NOMO-1 (cell line): ENCODE results near the gene VLDLR.

ENCODE experiments used
- DNase-seq, 2 experiments: peaks; one replicate each; lab custom pipeline; 2025; ENCODE audit not compliant: unreplicated experiment in 2 of 2; lab: John Stamatoyannopoulos, UW

Gene VLDLR

DNA sequence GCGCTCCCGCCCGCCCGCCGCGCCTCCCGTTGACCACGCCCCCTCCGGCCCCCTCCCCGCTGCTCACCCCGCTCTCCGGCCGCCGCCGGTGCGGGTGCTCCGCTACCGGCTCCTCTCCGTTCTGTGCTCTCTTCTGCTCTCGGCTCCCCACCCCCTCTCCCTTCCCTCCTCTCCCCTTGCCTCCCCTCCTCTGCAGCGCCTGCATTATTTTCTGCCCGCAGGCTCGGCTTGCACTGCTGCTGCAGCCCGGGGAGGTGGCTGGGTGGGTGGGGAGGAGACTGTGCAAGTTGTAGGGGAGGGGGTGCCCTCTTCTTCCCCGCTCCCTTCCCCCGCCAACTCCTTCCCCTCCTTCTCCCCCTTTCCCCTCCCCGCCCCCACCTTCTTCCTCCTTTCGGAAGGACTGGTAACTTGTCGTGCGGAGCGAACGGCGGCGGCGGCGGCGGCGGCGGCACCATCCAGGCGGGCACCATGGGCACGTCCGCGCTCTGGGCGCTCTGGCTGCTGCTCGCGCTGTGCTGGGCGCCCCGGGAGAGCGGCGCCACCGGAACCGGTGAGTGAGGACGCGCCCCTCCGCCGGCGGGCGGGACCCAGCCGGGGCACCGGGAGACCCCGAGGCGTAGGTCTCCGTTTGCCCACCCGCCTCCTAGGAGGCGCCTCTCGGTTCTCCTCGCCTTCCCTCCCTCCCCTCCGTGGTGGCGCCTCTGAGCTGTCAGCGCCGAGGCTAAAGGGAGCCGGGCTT is at the start of gene VLDLR:
Gene VLDLR (plus strand): TSS at position 66 of the 739 bp plus-strand sequence. CDS start 403 bp downstream, at position 469.
- peak in 1 of 2 experiments; percentile 10 for DNase-seq

DNA sequence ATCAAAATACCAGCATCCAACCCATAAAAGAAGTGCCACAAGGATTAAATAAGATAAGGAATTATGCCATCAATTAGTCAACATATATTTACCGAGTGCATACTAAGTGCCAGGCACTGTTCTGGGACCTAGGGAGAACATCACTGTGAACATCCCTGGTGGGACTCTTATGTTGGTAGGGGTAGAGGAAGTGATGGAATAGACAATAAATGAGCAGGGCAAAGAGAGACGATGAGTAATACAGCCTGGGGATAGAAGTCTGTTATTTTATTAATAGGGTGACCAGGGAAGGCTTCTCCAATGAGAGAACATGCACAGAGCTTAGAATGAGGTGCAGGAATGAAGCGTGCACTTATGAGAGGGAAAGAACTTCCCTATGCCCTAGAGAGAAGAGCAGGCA is 47.4 kb upstream of the VLDLR start:
- no peak for DNase-seq

DNA sequence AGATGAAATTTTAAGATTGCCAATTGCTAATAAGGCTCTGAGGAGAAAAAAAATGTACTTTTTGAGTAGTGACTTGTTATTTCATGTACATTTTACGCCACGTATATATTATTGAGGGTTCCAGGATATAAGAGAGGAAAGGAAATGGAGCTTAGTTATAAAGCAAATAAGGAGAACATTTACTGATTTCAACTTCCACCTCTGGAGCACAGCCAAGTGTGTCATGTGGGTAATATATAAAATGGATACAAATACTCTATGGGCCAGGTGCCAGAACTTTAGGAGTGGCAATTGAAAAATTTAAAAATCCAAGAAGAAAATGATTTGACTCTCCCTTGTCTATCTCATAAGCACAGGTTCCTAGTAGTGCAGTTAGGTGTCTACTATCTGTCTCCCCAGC is 45.0 kb upstream of the VLDLR start:
- DNase-seq, result no peak

DNA sequence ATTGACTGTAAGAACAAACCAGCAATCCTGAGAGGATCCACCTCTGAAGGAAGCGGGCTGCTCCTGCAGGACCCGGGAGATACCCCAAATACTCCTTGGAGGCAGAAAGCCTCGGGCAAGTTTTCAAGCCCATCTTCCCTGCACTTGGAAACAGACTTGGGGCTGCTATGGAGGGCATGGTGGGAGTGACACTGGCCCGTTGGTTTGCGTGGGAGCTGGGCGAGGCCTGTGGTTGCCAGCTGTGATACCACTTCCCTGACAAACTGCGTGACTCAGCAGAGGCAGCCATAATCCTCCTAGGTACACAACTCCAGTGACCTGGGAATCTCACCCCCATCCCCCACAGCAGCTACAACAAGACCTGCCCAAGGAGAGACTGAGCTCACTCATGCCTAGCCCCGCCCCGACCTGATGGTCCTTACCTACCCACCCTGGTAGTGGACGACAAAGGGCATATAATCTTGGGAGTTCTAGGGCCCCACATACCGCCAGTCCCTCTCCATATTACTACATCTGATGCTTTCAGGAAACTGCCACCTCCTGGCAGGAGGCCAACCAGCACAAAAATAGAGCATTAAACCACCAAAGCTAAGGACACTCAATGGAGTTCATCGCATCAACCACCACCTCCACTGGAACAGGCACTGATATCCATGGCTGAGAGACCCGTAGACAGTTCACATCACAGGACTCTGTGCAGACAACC is 38.1 kb upstream of the VLDLR start:
- DNase-seq, result no peak

DNA sequence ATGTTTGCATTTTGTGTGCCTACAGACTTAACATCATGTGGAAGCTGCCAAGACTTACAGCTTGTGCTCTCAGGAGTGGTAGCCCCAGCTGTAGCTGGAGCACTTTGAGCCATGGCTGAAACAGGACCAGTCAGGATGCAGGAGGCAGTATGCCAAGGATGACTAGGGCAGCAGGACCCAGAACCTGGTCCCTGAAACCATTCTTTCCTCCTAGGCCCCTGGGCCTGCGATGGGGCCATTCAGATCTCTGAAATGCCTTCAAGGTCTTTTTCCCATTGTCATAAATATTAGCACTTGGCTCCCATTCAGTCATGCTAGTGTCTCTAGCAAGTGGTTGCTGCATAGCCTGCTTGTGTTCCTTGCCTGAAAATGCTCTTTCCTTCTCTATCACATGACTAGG is 29.6 kb upstream of the VLDLR start:
- no peak for DNase-seq

DNA sequence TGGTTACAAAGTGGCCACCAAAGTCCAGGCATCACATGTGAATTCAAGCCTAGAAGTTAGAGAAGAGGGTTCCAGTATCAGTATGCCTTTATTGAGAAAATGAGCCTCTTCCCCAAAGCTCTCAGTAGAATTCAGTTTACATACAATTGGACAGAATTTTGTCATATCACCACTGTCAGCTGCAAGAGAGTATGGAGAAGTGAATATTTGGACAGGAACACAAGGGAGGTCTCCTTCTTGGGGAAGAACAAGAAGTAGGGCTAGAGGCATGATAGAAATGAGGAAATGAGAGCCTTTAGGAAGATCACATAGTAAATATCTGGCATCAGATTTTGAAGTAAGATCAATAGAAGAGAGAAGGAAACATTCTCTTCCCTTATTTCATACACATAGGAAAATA is 27.8 kb upstream of the VLDLR start:
- peak in 1 of 2 experiments; percentile 55 for DNase-seq

DNA sequence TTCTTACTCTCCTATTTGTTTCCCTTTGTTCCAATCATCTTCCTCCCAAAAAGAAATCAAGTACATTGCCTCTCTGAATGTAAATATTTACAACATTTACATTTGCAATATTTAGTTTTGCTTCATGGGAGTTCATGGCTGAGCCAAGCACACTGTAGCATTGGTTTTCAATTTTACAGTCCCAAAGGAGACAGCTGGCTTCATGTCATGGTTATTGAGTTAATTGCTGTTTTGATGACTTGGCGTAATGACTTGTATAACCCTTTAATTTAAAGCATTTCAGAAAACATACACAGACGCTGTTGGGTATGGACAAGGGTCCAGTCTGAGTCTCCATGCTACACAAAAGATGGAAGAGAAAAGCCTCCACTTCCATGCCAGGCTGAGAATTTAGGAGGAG is 25.6 kb upstream of the VLDLR start:
- no peak for DNase-seq

DNA sequence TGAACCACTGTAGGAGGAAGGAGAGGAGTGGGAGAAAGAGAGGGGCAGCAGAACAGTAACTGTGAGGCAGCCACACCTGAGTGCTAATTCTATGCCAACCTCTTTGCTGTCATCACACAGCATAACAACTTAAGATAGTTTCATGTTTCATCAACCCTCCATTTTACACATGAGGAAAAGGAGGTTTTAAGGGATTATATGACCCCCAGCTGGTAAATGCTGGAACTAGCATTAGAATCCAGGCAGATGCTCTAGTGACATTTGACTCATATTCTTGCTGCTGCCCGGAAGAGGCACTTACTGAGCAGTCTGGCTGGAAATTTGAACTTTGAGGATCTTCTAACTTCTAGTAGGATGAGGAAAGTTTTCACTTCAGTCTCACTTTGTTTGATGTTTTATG is 24.1 kb upstream of the VLDLR start:
- no peak for DNase-seq

DNA sequence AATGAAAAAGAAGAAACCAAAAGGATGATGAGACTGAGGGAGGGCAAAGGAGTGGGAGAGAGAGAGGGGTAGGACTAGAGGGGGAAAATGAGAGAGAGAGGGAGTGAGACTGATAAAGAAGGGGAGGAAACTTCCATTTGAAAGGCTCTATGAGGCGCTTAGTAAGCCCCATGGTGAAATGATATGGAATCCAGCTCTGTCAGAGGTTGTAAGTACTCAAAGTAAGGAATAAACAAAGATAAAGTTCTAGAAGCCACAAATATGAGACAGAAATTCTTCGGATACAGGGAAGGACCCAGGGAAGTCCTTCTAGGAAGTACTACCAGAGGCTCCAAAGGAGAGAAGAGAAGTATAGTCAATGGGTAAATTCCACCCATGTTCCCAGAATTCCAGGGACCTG is 21.7 kb upstream of the VLDLR start:
- no peak for DNase-seq

DNA sequence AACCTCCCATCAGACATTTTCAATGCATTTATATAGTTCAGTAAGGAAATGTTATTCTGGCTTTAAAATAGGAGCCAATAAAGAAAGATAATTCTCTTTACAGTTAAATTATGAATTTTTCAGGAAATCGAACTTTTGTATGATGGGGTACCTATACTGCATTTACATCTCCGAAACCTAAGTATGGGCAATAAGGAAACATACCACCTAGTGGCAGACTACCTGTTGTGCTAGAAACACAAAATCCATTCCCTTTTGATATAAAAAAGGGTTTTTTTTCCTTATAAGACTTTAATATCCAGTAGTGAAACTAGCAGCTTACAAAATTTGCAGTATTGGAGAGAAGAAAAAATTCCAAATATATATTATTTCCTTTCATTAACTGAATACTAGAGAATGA is 21.3 kb upstream of the VLDLR start:
- no peak for DNase-seq

DNA sequence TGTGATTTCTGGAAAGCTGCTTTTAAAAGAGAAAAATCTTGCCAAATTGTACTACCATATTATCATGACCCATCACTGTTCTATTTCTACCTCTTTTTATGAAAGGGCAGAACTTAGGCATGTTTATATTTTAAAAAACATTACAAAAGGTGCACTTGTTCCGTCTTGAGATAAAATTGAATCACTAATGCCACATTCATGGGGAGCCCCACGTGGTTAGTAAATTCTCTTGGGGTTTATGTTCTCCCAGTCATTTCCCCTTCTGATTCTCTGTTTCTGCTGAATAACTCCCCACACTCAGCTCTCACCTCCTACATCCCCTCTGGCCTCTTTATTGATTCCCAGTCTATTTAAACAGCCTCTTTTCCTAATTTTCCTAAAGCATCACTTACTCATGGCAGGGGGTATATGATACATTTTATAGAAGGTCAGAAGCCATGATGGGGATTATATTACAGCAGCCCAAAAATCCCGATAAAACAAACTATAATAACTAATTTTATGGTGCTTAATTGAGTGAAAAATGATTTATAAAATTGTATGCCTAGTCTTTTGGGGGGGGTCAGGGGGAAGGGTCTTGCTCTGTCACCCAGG is 19.7 kb upstream of the VLDLR start:
- no peak for DNase-seq

DNA sequence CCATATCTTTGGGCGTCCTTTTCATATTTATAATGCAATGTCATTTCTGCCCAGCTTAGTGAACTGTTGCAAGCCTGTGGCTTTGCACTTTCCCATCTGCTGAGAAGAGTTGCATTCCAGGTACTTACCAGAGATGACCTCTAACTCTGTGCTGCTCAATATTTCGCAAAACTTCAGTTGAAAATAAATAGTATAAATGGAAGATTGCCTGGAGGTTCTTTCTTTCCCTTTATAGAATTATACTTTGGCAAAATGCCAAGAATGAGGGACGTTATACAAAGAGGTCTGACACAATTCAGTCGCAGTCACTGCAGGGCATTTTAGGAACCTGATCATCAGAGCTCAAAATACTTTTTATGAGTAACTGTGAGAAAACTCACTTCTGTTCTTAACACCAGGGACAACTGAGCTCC is 18.9 kb upstream of the VLDLR start:
- peak; percentile 24 to 58 for DNase-seq

DNA sequence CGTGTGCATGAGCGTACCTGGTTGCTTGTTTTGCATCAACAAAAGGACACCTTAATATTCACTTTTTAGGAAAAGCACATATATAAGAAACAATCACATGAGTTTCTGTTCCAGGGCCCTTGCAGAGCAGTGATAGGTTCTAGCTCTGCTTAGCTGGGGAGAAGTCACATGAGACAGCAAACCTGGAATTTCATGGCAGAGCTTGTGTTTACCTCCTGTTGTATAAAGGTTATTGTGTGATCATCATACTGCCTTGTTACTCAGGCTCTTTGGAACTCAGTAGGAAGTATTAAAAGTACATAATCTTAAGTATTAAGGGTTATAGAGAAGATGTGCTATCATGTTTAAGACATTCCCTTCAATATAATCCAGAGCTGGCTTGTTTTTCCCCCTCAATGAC is 18.0 kb upstream of the VLDLR start:
- no peak for DNase-seq

DNA sequence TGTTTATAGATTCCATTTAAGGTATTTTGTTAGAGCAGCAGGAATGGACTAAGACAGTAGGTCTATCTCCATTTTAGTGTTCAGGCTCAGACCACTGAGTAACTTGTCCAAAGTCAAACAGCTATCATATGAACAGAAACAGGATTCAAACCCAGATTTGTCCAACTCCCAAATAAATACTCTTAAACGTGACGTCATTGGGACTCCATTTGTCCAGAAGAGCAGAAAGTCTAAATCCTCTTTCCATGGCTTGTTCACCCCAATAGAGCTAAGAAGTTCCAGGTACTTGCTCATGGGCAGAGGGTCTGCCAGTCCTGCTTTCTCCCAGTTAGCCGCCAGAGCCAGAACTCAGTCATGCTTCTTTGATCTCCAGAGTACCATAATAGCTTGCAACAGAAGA is 16.3 kb upstream of the VLDLR start:
- no peak for DNase-seq

DNA sequence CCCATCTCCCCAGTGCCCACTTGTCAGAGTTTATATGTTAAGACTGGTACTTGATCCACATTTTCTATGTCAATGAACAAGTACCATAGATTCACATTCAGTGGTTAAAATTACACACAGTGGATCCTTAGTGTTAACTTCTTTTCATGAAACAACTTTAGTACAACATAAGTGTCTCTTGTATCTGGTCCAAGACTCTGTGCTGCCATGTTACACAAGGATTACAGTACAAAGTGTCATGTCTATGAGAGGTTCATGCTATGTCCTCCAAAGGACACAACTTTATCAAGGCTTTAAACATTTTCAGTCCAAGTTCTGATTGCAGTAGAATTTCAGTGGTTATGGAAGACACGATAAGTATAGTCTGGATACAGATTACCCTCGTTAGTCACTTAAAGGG is 13.3 kb upstream of the VLDLR start:
- DNase-seq, result no peak

DNA sequence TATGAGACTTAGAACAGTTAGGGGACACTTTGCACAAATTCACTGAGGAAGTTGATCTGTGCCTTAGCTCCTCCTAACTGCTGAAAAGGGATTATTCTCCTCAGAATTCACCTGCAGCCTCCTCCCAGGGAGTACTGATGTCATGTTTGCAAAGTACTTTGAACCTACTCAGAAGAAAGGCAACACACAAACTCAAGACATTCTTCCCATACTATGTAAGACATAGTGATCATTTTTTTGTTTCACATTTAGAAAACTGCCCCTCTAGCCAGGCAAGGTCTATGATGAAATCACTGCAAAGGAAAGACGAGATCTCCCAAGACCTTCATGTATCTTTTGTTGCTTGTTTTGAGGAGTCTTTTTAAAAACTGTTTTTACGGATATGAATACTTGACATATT is 10.6 kb upstream of the VLDLR start:
- DNase-seq, result no peak

DNA sequence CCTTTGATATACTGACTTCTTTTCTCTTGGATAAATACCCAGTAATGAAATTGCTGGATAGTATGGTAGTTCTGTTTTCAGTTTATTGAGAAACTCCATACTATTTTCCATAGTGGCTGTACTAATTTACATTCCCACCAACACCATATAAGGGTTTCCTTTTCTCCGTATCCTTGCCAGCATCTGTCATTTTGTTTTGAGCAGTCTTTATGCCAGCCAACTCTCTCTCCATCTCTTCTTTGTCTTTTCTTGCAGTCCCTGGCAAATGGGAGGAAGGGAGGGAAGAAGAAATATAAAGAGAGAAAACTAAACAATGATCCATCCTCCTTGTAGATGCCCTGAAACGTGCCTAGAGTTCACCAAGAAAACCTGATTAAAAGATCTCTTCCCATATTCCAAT is 9.6 kb upstream of the VLDLR start:
- DNase-seq, result no peak

DNA sequence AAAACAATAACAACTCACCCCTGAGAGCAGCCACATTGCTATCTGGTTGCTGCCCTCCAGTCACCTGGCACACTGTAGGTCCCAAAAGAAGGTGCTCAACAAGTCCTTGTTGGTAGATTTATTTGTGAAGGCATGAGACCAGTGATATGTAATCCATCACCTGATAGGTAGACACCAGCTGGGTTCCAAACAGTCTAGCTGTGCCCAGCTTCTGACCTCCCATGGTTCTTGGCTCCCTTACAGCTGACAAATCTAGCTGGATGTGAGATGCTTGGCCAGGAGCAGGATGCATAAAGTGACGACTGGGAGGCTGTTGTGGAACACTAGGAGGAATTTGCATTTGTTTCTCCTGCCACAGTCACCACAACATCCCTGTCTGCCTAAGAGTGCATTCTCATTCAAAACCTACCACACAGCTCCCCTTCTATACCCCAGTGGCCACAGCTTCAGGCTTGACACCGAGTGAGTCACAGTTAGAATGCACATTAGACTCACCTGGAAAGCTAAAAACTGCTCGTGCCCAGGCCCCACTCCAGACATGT is 7.8 kb upstream of the VLDLR start:
- DNase-seq, result no peak

DNA sequence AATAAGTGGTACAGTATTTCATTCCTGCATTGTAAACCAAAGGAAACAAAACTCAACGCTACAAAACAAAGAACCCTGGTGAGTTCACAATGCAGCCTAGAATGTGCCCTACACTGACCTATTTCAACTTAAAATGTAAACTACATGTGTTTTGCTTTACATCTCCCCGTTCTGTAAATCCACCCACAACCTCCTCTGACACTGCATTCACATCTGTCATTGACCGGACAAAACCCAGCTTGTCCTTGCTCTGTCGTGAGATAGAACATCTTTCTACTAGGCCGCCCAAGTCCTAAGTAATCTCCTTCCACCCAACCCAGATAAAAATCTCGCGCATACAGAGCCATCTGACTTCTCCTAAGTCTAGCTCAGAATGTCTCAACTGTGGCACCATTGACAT is 6.1 kb upstream of the VLDLR start:
- no peak for DNase-seq

DNA sequence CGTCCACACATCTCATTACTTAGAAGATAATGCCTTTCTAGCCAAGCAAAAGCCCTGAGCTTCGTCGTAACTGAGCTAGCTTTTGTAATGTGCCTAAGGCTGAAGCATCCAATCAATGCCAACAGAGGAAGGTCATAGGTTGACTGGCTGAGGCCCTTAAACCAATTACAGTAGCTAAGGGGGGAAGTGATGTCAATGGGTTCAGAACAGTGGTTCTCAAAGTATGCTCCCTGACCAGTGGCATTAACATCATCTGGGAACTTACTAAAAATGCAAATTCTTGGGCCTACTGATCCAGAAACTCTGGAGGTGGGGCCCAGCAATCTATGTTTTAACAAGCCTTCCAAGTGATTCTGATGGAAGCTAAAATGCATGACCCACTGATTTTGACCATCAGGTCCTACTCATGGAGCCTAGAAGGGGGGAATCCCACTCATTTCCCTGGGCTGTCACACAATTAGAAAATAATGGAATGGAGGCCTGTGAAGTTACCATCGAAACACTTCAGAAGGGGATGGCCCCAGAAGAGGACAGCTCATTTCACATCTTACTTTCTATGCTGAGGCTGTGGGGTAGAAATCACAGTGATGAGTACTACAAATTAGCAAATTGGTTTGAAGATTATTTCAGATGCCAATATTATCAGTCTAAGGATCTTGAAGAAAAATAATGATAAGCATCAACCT is 4.8 kb upstream of the VLDLR start:
- DNase-seq, result no peak

DNA sequence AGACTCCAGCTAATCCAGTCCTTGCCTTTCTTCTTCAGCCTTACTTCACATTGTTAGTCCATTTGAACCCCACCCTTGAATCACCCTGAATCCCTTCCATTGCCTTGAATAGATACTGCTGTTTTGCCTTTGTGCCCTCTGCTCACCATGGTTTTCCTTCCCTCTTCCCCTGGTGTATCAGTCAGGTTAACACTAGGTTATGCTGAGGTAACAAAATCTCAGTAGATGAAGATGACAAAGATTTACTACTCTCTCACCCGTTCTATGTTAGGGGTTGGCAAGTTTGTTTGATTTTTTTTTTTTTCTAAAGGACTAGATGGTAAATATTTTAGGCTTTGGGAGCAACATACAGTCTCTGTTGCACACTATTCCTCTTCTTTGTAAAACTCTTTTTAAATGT is 3.3 kb upstream of the VLDLR start:
- DNase-seq, result no peak
